Chondrocyte (in vitro differentiated cells): ENCODE results near the gene RHOT2. TPM values are rescaled to one million over a fixed set of nuclear protein-coding genes. Genes with fewer than 3 reads are reported as not detected.

Source experiments
- DNase-seq: peaks from one replicate; pipeline ENCODE4 v3.0.0; 2021; ENCODE audit warnings: mixed read lengths, low spot score
- H3K27ac Mint-ChIP-seq: one replicate; pipeline ENCODE4 v1.8.0; 2021; ENCODE audit warnings: mild to moderate bottlenecking, moderate library complexity, mixed read lengths; ENCODE audit not compliant: unreplicated experiment
- H3K27me3 Mint-ChIP-seq: 2 replicates; pipeline ENCODE4 v1.8.0; 2021; ENCODE audit warnings: low read depth, mixed read lengths
- H3K36me3 Mint-ChIP-seq: 2 replicates; pipeline ENCODE4 v1.8.0; 2021; ENCODE audit warnings: low read depth, mixed read lengths
- H3K4me1 Mint-ChIP-seq: 2 replicates; pipeline ENCODE4 v1.8.0; 2021; ENCODE audit warnings: low read depth, mild to moderate bottlenecking, mixed read lengths
- H3K4me3 Mint-ChIP-seq: one replicate; pipeline ENCODE4 v1.8.0; 2021; ENCODE audit warnings: mild to moderate bottlenecking, moderate library complexity, mixed read lengths; ENCODE audit not compliant: unreplicated experiment
- H3K9me3 Mint-ChIP-seq: 2 replicates; pipeline ENCODE4 v1.8.0; 2021; ENCODE audit warnings: low read depth, mixed read lengths
- CTCF ChIP-seq: fragments of 200-600 bp; sonication (generic); IDR thresholded peaks from 2 replicates; pipeline ENCODE4 v1.5.0; 2021; ENCODE audit warnings: antibody characterized with exemption, mild to moderate bottlenecking, moderate library complexity
- total RNA-seq: library from RNA; stranded (reverse); gene quantifications from 3 replicates; pipeline ENCODE4 v1.2.1, GENCODE V29; 2021

Gene RHOT2
- total RNA-seq, 1 donor from 2014 or later: 101 TPM

- Mint-ChIP-seq H3K27me3 (no peaks in the 10 kb centered on the region), H3K36me3 (peaks cover 8% of the 10 kb centered on the region), H3K4me1 (peaks cover 38% of the 10 kb centered on the region), H3K4me3 (no peak overlapping the region), H3K9me3 (no peaks in the 10 kb centered on the region), H3K27ac (no peak overlapping the region)
- no peak for TF ChIP-seq CTCF
- DNase-seq: no peak
Measured at GRCh38 chr16:678209-678857, 10.4 kb downstream of the RHOT2 start.

GRCh38 chr16:678858-679813 lies 11.2 kb downstream of the RHOT2 start:
- Mint-ChIP-seq H3K36me3 (peaks cover 8% of the 10 kb centered on the region), H3K4me1 (peaks cover 41% of the 10 kb centered on the region), H3K27me3 (no peaks in the 10 kb centered on the region), H3K27ac (peak overlapping the region; percentile 93), H3K4me3 (peak overlapping the region; percentile 76), H3K9me3 (no peaks in the 10 kb centered on the region)
- TF ChIP-seq CTCF: no peak
- DNase-seq: no peak

- Mint-ChIP-seq H3K27me3 (no peaks in the 10 kb centered on the region), H3K4me3 (peak within 1 kb of the TSS; percentile 76), H3K9me3 (no peaks in the 10 kb centered on the region), H3K4me1 (peaks cover 37% of the 10 kb centered on the region), H3K36me3 (peaks cover 8% of the 10 kb centered on the region), H3K27ac (peak within 1 kb of the TSS; percentile 94)
- no peak for TF ChIP-seq CTCF
- no peak for DNase-seq
Measured at GRCh38 chr16:679814-680624, 12.1 kb downstream of the RHOT2 start, which contains the start of gene STUB1. Gene STUB1 (plus strand): TSS chr16:680410. CDS start chr16:680526, 116 bp downstream.

GRCh38 chr16:680625-680945 lies 12.7 kb downstream of the RHOT2 start:
- DNase-seq: no peak
- Mint-ChIP-seq H3K36me3 (peaks cover 8% of the 10 kb centered on the region), H3K4me1 (peaks cover 33% of the 10 kb centered on the region), H3K4me3 (peak overlapping the region; percentile 75), H3K9me3 (no peaks in the 10 kb centered on the region), H3K27ac (peak overlapping the region; percentile 71), H3K27me3 (no peaks in the 10 kb centered on the region)
- TF ChIP-seq CTCF: no peak
